HepG2 (cell line): ENCODE data around the gene ZNF391. TPM values are rescaled to one million over a fixed set of nuclear protein-coding genes. Genes with fewer than 3 reads are reported as not detected.
A peak's percentile ranks its signal among the peaks of the same experiment; 100 is the strongest.

Experiments
- ATAC-seq: fragments of 200-7000 bp; cut with Tn5 transposase; 3 replicates; pipeline ENCODE4 v1.9.1; 2020; ENCODE audit warnings: mild to moderate bottlenecking, moderate library complexity
- BruUV-seq: library from RNA; stranded (reverse); fragments of 400-500 nt; replicated peaks from 2 replicates; lab custom pipeline; 2021; lab: Mats Ljungman, UMichigan
- CTCF ChIA-PET: fragments of 300-600 bp; formaldehyde crosslinking; extraction: SDS; loops from one replicate; lab custom pipeline; 2021; ENCODE audit warnings: low total read pairs, inconsistent platforms, low intra/inter-chr PET ratio; lab: Yijun Ruan, JAX
- POLR2A ChIA-PET: fragments of 350-600 bp; sonication (Branson Sonifier 250); formaldehyde crosslinking; loops from one replicate; lab custom pipeline; 2020; ENCODE audit warnings: antibody characterized with exemption, inconsistent platforms; lab: Yijun Ruan, JAX
- DNase-seq: peaks from one replicate; pipeline ENCODE4 v3.0.0-alpha.2; 2015; ENCODE audit warnings: low spot score
- FAIRE-seq: peaks from 3 replicates; lab custom pipeline; 2011; peaks lifted over from hg19 to GRCh38; lab: Jason Lieb, UNC
- H2AFZ ChIP-seq: one replicate; pipeline ENCODE4 v1.6.1; 2011; ENCODE audit warnings: low read length, inconsistent platforms
- H3K27ac ChIP-seq: fragments of 300-600 bp; 3 replicates; pipeline ENCODE4 v1.8.0; 2011; ENCODE audit warnings: mixed run types, mild to moderate bottlenecking, mixed read lengths, low read length, inconsistent platforms; ENCODE audit not compliant: insufficient read depth; ENCODE audit errors: extremely low read length
- H3K27me3 ChIP-seq, 2 experiments: fragments of 200-600 bp in 1 of 2; 2 replicates in 1 of 2; 3 replicates in 1 of 2; pipeline versions ENCODE4 v1.6.0 to v1.8.0; 2011; ENCODE audit warnings: low read length in 2 of 2, mild to moderate bottlenecking in 2 of 2, moderate library complexity in 2 of 2, inconsistent platforms in 1 of 2; ENCODE audit not compliant: insufficient read depth in 2 of 2, control insufficient read depth in 1 of 2
- H3K36me3 ChIP-seq, 2 experiments: fragments of 200-600 bp in 1 of 2; replicated peaks in 1 of 2; 2 replicates in 1 of 2; 3 replicates in 1 of 2; pipeline versions ENCODE4 v1.5.1 to v1.8.0; 2011; ENCODE audit warnings: low read length in 2 of 2, inconsistent platforms in 1 of 2; ENCODE audit not compliant: insufficient read depth in 2 of 2, control insufficient read depth in 1 of 2
- H3K4me1 ChIP-seq: 2 replicates; pipeline ENCODE4 v1.5.1; 2012; ENCODE audit warnings: low read length, inconsistent platforms; ENCODE audit not compliant: insufficient read depth
- H3K4me2 ChIP-seq: 2 replicates; pipeline ENCODE4 v1.6.0; 2011; ENCODE audit warnings: low read depth, low read length, inconsistent platforms
- H3K4me3 ChIP-seq, 3 experiments: fragments of 200-600 bp in 1 of 3; sonication (generic), shearing (Covaris generic) in 1 of 3; replicated peaks in 1 of 3; 2 replicates each; pipeline ENCODE4 v1.5.1; 2011 to 2016; ENCODE audit warnings: low read length in 3 of 3, inconsistent platforms in 2 of 3, low read depth in 2 of 3, mild to moderate bottlenecking in 2 of 3, control low read depth in 1 of 3, mixed read lengths in 1 of 3; ENCODE audit not compliant: insufficient read depth in 1 of 3
- H3K79me2 ChIP-seq: one replicate; pipeline ENCODE4 v1.6.1; 2011; ENCODE audit warnings: low read length, inconsistent platforms; ENCODE audit not compliant: insufficient read depth
- H3K9ac ChIP-seq: 2 replicates; pipeline ENCODE4 v1.6.0; 2011; ENCODE audit warnings: mild to moderate bottlenecking, low read depth, low read length, inconsistent platforms; ENCODE audit not compliant: insufficient read depth
- H3K9me3 ChIP-seq: 2 replicates; pipeline ENCODE4 v1.5.1; 2012; ENCODE audit warnings: mild to moderate bottlenecking, low read length
- H4K20me1 ChIP-seq: 2 replicates; pipeline ENCODE4 v1.6.0; 2011; ENCODE audit warnings: inconsistent platforms, mild to moderate bottlenecking, low read length, moderate library complexity; ENCODE audit not compliant: insufficient read depth
- KLF12 ChIP-seq: sonication (generic); formaldehyde crosslinking; IDR thresholded peaks from 2 replicates; pipeline ENCODE4 v1.4.0; 2020; ENCODE audit warnings: missing genetic modification reagents, borderline replicate concordance
- U2AF2 ChIP-seq: fragments of 200-400 bp; formaldehyde crosslinking; IDR thresholded peaks from 2 replicates; pipeline ENCODE4 v1.6.1; 2017; ENCODE audit warnings: low read depth, mild to moderate bottlenecking, low read length
- ZNF274 ChIP-seq: sonication (generic); formaldehyde crosslinking; IDR thresholded peaks from 2 replicates; pipeline ENCODE4 v1.5.1; 2020; ENCODE audit warnings: mild to moderate bottlenecking, missing genetic modification reagents
- ZNF337 ChIP-seq: sonication (generic); formaldehyde crosslinking; IDR thresholded peaks from 2 replicates; pipeline ENCODE4 v1.5.1; 2020; ENCODE audit warnings: missing genetic modification reagents, low read depth, mild to moderate bottlenecking, borderline replicate concordance
- ZSCAN9 ChIP-seq: IDR thresholded peaks from 2 replicates; pipeline ENCODE4 v1.6.1; 2016; ENCODE audit warnings: borderline replicate concordance
- WGBS: methylation state at CpG from one replicate; pipeline ENCODE4 v1.1.6; 2017; ENCODE audit warnings: low lambda C conversion rate; 5-methylcytosine and 5-hydroxymethylcytosine counted together
- in situ Hi-C: cut with HindIII; loops from 2 replicates; pipeline ENCODE4 v1.10.0; 2017; ENCODE audit warnings: low pct_unique_long_range_greater_than_20kb; ENCODE audit not compliant: extremely low pct_ligation_motif_present
- intact Hi-C: fragments of 100-400 bp; cut with micrococcal nuclease; formaldehyde crosslinking; loops from one replicate; pipeline ENCODE4 v1.10.0; 2022; ENCODE audit not compliant: unreplicated experiment
- polyA plus RNA-seq, 8 experiments: library from polyadenylated mRNA; depleted of rRNA in 3 of 8; stranded (reverse) in 7 of 8; unstranded in 1 of 8; fragments of >200 nt; fragmentation: Illumina TruSeq in 4 of 8; extraction: Trizol in 4 of 8; gene quantifications; 2 replicates each; pipeline versions ENCODE4 v1.2.1 to v1.2.3, GENCODE V29; 2011 to 2016; ENCODE audit warnings: low read depth in 4 of 8, missing spikeins in 1 of 8, mixed read lengths in 1 of 8; ENCODE audit not compliant: insufficient read depth in 1 of 8
- small RNA-seq, 3 experiments: library from RNA; depleted of rRNA; stranded (forward); fragments of <200 nt; gene quantifications; one replicate each; pipeline ENCODE3, GENCODE V24; 2012; ENCODE audit warnings: low read depth in 2 of 3, low replicate concordance in 1 of 3; ENCODE audit not compliant: insufficient read length in 3 of 3, insufficient read depth in 2 of 3
- total RNA-seq, 5 experiments: library from RNA; depleted of rRNA; stranded (reverse); fragments of >200 nt; fragmentation: Illumina TruSeq; extraction: Trizol; gene quantifications; 2 replicates each; pipeline ENCODE4 v1.2.3, GENCODE V29; 2016; ENCODE audit warnings: low read depth in 1 of 5

ZNF391 gene
- total and polyA plus RNA-seq, 2 of the 13 experiments (the other 11 are each of a cell fraction or from before 2014, with no cell fraction given): 0.78 to 1.7 TPM

- ChIA-PET POLR2A (no interaction called here), CTCF (no interaction called here)
- in situ Hi-C loops (no loop called here), intact Hi-C loops (no loop called here)
- Histone ChIP-seq H3K4me1 (no peaks in the 10 kb centered on the region), H3K4me2 (no peak overlapping the region), H3K79me2 (no peaks in the 10 kb centered on the region), H4K20me1 (no peaks in the 10 kb centered on the region), H3K27me3 (no peaks in the 10 kb centered on the region), H3K27ac (no peak overlapping the region), H2AFZ (no peak overlapping the region), H3K9me3 (peaks cover 100% of the 10 kb centered on the region), H3K4me3 (no peak overlapping the region), H3K36me3 (peaks cover 21 to 64% of the 10 kb centered on the region in 2 experiments), H3K9ac (no peak overlapping the region)
- peak; percentile 99; the same call in 1 of the 2 replicates for TF ChIP-seq ZNF274 (CRISPR knock-in tag)
- TF ChIP-seq ZSCAN9 (CRISPR knock-in tag): no peak
- no peak for TF ChIP-seq U2AF2
- no peak for TF ChIP-seq KLF12 (CRISPR knock-in tag)
- TF ChIP-seq ZNF337 (CRISPR knock-in tag): no peak
- no peak for ATAC-seq
- WGBS: 96% methylated on average over 3 of the region's 3 CpGs
- FAIRE-seq: no peak
- no TSS peak for BruUV-seq
- DNase-seq: no peak
These were observed 63.9 kb downstream of the ZNF391 start for GRCh38 chr6:27452496-27452897.

Small RNA genes lying within 50 kb of the gene (small RNA-seq; reads per million reads assigned to genes)
- gene MCFD2P1: 0 to 0.10 (median 0) reads per million in 3 experiments

Other genes starting within 250 kb of the ZNF391 start
- gene PRSS16, start 141.1 kb upstream of the ZNF391 start, total RNA-seq (2016; rRNA removed; fragmentation: Illumina TruSeq; extraction: Trizol): not detected in 2 replicates
- not detected in 2 replicates for gene PRSS16, start 141.1 kb upstream of the ZNF391 start, polyA plus RNA-seq (2011; rRNA removed)
- not detected in 2 replicates for gene POM121L2, start 76.5 kb upstream of the ZNF391 start, total RNA-seq (2016; rRNA removed; fragmentation: Illumina TruSeq; extraction: Trizol)
- 0.01 TPM in 1 of 2 replicates, not detected in the other for gene POM121L2, start 76.5 kb upstream of the ZNF391 start, polyA plus RNA-seq (2011; rRNA removed)
- 10.1 and 16.3 TPM in 2 replicates for gene ZNF184, start 84.3 kb downstream of the ZNF391 start, total RNA-seq (2016; rRNA removed; fragmentation: Illumina TruSeq; extraction: Trizol)
- gene ZNF184, start 84.3 kb downstream of the ZNF391 start, polyA plus RNA-seq (2011; rRNA removed): 2.0 and 2.1 TPM in 2 replicates